Umbilical cord (tissue), 2 donors: Measurements from ENCODE around the gene SH3PXD2A. TPM values are rescaled to one million over a fixed set of nuclear protein-coding genes. Genes with fewer than 3 reads are reported as not detected.
A peak's percentile ranks its signal among the peaks of the same experiment; 100 is the strongest.
"Not testable (repeated sequence)": the region's sequence is repeated elsewhere in the genome, so short reads cannot be mapped to it uniquely, and the experiment has no call there.

Experiments used
- DNase-seq: peaks from one replicate; pipeline ENCODE4 v3.0.0-alpha.2; 2015; ENCODE audit warnings: low spot score
- total RNA-seq: library from RNA; depleted of rRNA; stranded (reverse); fragments of >200 nt; gene quantifications from one replicate; pipeline ENCODE4 v1.2.3, GENCODE V29; 2014; ENCODE audit warnings: low replicate concordance; ENCODE audit not compliant: insufficient read depth

The SH3PXD2A gene
- total RNA-seq, 1 donor from 2014 or later: 38.3 TPM

- no peak for DNase-seq
Observed at GRCh38 chr10:103752680-103753248, 102.6 kb downstream of the SH3PXD2A start.

GRCh38 chr10:103751667-103752290 is 103.6 kb downstream of the SH3PXD2A start:
- DNase-seq: no peak

- DNase-seq: peak; percentile 45
Observed at GRCh38 chr10:103750836-103751235, 104.5 kb downstream of the SH3PXD2A start.

- DNase-seq: no peak
Observed at GRCh38 chr10:103749779-103750178, 105.6 kb downstream of the SH3PXD2A start.

- DNase-seq: no peak
Observed at GRCh38 chr10:103748020-103748419, 107.4 kb downstream of the SH3PXD2A start.

GRCh38 chr10:103747193-103747865 is 108.0 kb downstream of the SH3PXD2A start:
- DNase-seq: no peak

GRCh38 chr10:103746598-103746997 is 108.8 kb downstream of the SH3PXD2A start:
- no peak for DNase-seq

- DNase-seq: no peak
Observed at GRCh38 chr10:103745341-103746247, 109.8 kb downstream of the SH3PXD2A start.

- no peak for DNase-seq
Observed at GRCh38 chr10:103742824-103743223, 112.6 kb downstream of the SH3PXD2A start.

GRCh38 chr10:103740611-103741010 is 114.8 kb downstream of the SH3PXD2A start:
- DNase-seq: peak; percentile 71

- peak; percentile 99 for DNase-seq
Observed at GRCh38 chr10:103739039-103739764, 116.2 kb downstream of the SH3PXD2A start.

GRCh38 chr10:103737735-103738367 is 117.5 kb downstream of the SH3PXD2A start:
- DNase-seq: peak; percentile 32

- DNase-seq: no peak
Observed at GRCh38 chr10:103736763-103737162, 118.6 kb downstream of the SH3PXD2A start.

- no peak for DNase-seq
Observed at GRCh38 chr10:103736044-103736443, 119.3 kb downstream of the SH3PXD2A start.

GRCh38 chr10:103734731-103735130 is 120.6 kb downstream of the SH3PXD2A start:
- no peak for DNase-seq

GRCh38 chr10:103733045-103733419 is 122.3 kb downstream of the SH3PXD2A start:
- DNase-seq: peak; percentile 83

- DNase-seq: no peak
Observed at GRCh38 chr10:103732339-103733044, 122.9 kb downstream of the SH3PXD2A start.

GRCh38 chr10:103731609-103732270 is 123.6 kb downstream of the SH3PXD2A start:
- DNase-seq: no peak

- DNase-seq: not testable (repeated sequence)
Observed at GRCh38 chr10:103731026-103731425, 124.3 kb downstream of the SH3PXD2A start.

- no peak for DNase-seq
Observed at GRCh38 chr10:103729851-103730250, 125.5 kb downstream of the SH3PXD2A start.
